HPDE6-E6E7 (cell line): Measurements from ENCODE around the gene AGPAT1.

Experiments
- DNase-seq: peaks from one replicate; pipeline ENCODE4 v3.0.0; 2011; ENCODE audit warnings: missing footprints; ENCODE audit errors: extremely low spot score

Gene AGPAT1

DNA sequence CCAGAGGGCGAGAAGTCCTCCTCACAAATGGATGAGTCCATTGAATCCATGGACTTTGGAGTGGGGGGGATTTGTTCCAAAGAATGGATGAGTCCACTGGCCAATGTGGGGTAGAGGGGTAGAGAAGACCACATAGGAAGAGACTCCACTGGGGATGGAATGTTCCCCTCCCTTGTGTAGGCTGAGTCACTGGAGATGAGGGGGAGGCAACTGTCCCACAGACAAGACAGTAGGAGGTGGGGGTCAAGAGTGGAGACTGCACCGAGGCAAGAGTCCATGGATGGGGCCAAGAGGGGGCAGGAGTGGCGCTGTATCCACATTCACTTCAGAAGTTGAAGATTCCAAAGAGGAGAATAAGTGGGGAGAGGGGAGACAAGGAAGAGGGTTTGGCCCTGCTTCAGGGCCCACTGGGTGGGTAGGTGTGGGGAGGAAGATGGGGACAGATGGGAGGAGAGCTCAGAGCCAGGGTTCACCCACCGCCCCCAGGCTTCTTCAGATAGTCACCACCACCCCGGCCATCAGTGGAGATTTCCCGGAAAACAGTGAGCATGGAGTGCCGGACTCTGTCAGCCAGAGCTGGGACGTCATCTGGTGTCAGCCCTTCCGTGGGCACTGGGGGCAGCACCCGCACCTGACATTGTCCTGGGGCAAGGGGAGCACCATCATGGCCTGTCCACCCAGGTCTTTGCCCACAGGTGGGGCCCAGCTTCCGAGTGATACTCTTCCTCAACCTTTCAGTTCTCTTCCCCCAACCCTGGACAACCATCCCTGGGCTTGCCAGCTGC, 6.9 kb downstream of the AGPAT1 start:
- no peak for DNase-seq

DNA sequence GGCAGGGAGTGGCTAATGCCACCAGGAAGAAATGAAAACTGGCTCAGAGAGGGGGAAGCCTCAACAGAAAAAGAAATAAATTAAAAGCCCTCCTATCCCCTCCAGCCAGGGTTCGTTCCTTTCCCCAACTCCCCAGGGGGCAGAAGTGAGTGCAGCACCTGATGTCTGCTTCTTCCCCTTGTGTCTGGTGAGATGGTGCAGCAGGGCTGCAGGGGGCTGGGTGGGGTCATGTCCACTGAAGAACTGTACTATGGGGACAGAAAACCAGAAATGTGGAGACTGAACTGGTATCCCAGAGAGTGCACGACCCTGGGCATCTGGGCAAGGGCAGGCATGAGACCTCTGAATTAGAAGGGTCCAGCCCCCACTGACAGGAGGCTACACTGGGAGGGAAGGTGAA, 7.5 kb downstream of the AGPAT1 start:
- no peak for DNase-seq

DNA sequence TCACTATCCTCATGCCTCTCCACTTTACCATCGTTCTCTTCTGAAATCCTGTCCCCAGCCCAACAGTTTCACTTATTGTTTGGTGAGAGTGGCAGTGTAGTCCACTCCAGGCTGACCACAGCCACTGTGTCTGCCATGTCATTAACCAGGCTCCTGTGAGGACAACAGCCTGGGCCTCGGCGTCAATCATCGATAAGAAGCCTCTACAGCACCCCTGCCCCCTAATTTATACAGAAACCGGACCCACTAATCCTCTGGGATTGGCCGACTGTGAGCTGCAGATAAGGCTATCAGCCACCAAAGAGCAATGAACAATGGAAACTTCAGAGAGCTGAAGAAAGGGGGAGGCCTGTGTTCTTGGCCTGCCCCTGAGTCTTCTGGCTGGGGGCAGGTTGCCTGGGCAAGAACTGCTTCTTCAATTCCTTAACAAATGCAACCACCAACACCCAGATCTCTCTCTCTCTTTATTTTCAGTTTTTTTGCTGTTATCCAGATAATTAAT, 8.1 kb downstream of the AGPAT1 start:
- no peak for DNase-seq

- no peak for DNase-seq
Observed at GRCh38 chr6:32167154-32167760, 8.6 kb downstream of the AGPAT1 start.

- no peak for DNase-seq
Observed at GRCh38 chr6:32166411-32167061, 9.3 kb downstream of the AGPAT1 start.

DNA sequence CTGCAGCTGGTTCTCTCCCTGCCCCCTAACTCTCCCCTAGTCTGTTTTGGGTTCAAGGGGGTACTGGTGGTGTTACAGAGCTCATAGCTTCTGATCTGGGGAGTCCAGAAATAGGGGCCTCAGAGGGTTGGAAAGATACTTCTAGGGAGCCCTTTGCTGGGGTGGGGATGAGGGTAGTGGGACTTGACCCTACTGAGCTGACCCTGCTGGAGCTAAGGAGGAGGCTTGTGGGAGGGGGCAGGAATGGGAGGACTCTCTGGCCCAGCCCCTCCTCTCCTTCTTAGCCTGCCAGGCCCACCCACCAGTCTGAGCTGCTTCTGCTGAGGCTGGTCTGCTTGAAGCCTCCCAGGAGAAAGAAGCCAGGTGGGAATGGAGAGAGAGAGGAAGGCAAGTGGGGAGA, 11.6 kb downstream of the AGPAT1 start, which contains the start of gene EGFL8:
TSS of gene EGFL8 (plus strand) at position 301 of the 400 bp plus-strand sequence. CDS start 1,571 bp downstream, outside the sequence.
- no peak for DNase-seq

- no peak for DNase-seq
Observed at GRCh38 chr6:32163559-32164258, 12.2 kb downstream of the AGPAT1 start.

GRCh38 chr6:32158052-32158451, 17.8 kb downstream of the AGPAT1 start:
- no peak for DNase-seq

DNA sequence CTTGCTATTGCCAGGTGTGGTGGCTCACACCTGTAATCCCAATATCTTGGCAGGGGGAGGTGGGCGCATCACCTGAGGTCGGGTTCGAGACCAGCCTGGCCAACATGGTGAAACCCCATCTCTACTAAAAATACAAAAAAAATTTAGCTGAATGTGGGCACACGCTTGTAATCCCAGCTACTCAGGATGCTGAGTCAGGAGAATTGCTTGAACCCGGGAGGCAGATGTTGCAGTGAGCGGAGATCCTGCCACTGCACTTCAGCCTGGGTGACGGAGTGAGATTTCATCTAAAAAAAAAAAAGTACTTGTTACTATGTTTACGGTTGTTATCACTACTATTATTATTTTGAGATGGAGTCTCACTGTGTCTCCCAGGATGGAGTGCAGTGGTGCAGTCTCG, 19.0 kb downstream of the AGPAT1 start:
- no peak for DNase-seq

GRCh38 chr6:32154514-32155161, 21.2 kb downstream of the AGPAT1 start:
- peak; percentile 82 for DNase-seq

DNA sequence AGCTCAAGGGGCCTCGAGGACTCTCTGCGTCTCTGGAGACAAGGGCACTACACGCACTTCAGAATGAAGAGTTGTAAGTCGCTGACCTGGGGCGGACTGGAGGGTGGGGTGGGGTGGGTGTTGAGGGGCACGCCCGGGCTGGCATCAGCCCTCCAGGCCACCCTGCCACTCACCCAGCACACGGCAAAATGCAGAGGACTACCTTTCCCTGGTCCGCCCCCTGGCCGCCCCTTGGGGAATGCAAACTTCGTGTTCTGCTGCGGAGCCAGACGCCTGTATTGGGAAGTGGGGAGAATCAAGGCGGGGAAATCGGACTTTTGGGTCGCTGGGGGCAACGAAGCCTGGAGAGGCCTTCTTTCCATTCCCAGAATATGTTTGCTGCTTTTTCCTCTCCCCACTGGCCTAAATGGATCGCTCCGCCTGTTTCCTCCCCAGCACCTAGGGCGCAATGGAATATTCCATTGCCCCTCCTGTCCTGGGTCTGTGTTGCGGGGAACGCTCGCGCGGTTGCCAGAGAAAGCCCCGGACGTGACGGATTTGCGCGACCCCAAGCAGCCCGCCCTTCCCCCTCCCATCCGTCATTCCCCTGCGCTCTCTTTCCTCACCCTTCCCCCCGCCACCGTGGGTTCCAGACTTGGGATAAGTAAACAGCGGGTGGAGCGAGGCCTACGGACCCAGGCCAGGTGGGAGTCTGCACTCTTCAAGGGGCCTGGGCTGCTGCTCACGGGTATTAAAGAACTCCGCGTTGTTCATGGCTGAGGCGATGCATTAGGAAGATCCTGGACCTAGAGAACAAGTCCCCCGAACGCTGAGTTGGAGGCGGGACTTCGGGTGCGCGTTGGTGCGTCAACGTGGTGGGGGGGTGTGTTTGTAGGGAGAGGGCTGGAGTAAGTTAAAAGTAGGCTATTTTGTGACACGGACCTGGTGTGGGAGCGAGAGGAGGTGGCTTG, 22.0 kb downstream of the AGPAT1 start, which contains the start of gene PPT2:
TSS of gene PPT2 (plus strand) at position 578 of the 950 bp plus-strand sequence. CDS start 454 bp downstream, outside the sequence.
- peak; percentile 67 for DNase-seq

- peak; percentile 40 for DNase-seq
Observed at GRCh38 chr6:32152769-32153563, 22.9 kb downstream of the AGPAT1 start.

GRCh38 chr6:32151863-32152768, 23.8 kb downstream of the AGPAT1 start, which contains the start of gene PRRT1:
Gene PRRT1 (minus strand): TSS chr6:32151939. CDS start chr6:32151827, 112 bp downstream.
- no peak for DNase-seq

GRCh38 chr6:32151181-32151862, 24.6 kb downstream of the AGPAT1 start:
- DNase-seq = no peak

- no peak for DNase-seq
Observed at GRCh38 chr6:32149932-32150870, 25.7 kb downstream of the AGPAT1 start.

DNA sequence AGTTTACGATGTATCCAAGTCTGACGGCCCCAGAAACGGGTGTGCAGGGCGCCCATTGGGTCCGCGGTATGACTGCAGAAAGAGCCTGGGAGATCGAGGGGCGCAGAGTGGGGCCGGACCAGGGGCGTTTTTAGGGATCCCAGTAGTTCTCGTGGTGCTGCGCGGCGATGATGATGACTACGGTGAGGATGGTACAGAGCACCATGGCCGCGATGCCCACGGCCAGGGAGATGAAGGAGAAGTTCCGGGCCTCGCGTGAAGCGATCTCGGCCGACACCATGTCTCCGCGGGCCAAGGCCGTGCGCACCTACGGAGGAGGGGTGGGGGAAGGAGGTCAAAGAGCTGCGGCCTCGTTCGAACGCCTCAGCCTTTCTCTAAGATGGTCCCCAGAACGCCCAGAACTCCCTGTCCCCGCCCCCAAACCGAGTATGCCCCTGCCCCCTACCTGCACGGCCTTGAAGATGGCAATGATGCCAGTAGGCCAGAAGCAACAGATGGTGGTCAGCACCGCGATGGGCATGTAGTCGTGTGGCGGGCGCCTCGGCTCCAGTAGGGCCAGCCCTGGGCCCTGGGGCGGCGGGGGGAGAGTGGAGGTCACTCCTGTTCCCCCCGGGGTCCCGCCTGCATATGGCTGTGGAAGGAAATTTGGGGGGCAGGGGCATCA, 26.7 kb downstream of the AGPAT1 start:
- no peak for DNase-seq
